ENCODE measurements around the gene ELOVL1.

Gene ELOVL1

DNA sequence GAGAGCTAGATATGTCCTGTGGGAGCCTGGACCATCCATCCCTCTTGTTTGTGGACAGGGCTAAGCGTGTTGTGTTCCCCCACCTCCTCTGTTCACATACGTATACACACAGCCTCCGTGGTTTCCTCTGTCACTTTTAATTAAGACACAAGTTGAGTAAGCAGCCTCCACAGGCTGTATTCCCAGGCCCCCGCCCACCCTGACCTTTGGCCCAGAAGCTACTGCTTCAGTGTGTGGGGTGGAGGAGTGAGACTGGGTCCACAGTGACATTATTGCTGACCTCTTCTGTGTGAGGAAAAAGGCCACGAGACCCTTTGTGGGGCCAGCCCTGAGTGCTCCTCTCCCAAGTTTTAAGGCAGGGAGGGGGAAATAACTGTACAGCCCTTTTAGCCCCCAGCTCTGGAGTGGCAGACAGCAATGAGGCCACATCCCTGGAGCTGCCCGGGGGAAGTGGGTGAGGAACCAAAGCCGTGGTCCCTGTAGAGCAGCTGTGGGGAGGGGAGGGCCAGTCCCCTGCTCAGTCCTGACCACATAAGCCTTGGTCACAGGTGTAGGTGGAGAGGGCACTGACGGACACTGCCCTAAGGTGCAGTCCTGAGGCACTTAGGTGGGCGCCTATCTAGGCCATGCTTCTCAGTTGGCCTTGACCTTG, 4.4 kb downstream of the ELOVL1 start:
- Histone ChIP-seq H3K36me3 (ENCODE audit: insufficient read depth, low read length) (peaks cover 73% of the 10 kb centered on the region), H3K4me3 (ENCODE audit: low read depth in 1 of 2, low read length in 2 of 2) (no peak overlapping the region)

DNA sequence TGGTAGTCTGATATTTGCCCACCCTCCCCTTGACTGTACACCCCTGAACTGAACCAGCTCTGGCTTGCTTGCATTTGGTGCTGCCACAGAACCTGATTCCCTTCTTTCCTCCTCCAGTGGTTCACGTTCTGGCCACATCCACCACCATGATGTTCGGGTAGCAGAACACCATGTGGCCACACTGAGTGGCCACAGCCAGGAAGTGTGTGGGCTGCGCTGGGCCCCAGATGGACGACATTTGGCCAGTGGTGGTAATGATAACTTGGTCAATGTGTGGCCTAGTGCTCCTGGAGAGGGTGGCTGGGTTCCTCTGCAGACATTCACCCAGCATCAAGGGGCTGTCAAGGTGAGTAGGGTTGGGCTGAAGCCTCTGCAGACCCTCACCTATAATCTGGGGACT, 7.2 kb downstream of the ELOVL1 start:
- no peak for ATAC-seq (ENCODE audit: insufficient read depth, low read depth)
- H3K4me3 ChIP-seq (ENCODE audit: low read depth in 1 of 2, low read length in 2 of 2): peak overlapping the region in 1 of 2 experiments; percentile 85; a peak in 3 of 4 replicates
- peaks cover 67% of the 10 kb centered on the region for H3K36me3 ChIP-seq (ENCODE audit: insufficient read depth, low read length)

More for the DNA sequence above, 4.4 kb downstream of the ELOVL1 start:
- Histone ChIP-seq H3K9me3 (ENCODE audit: insufficient read depth, low read length, severe bottlenecking) (no peaks in the 10 kb centered on the region), H3K4me2 (ENCODE audit: insufficient read depth, low read length) (no peak overlapping the region), H2AFZ (ENCODE audit: low read depth, low read length) (no peak overlapping the region), H3K9ac (ENCODE audit: low read depth, low read length) (no peak overlapping the region), H3K79me2 (ENCODE audit: insufficient read depth, low read length) (peaks cover 64% of the 10 kb centered on the region), H3K27ac (ENCODE audit: low read length) (no peak overlapping the region; the same call in 1 of the 2 replicates), H3K27me3 (ENCODE audit: insufficient read depth, low read length, poor library complexity) (no peaks in the 10 kb centered on the region), H3K4me1 (ENCODE audit: insufficient read depth, low read length) (peaks cover 50% of the 10 kb centered on the region), H4K20me1 (ENCODE audit: insufficient read depth, low read length) (peaks cover 24% of the 10 kb centered on the region)
- ATAC-seq (ENCODE audit: insufficient read depth, low read depth): no peak
- TF ChIP-seq EZH2 (IDR thresholded peaks at IDR 0.05; ENCODE audit: borderline replicate concordance, low read depth, low read length, severe bottlenecking): no peak
- TF ChIP-seq, protein P1, sequence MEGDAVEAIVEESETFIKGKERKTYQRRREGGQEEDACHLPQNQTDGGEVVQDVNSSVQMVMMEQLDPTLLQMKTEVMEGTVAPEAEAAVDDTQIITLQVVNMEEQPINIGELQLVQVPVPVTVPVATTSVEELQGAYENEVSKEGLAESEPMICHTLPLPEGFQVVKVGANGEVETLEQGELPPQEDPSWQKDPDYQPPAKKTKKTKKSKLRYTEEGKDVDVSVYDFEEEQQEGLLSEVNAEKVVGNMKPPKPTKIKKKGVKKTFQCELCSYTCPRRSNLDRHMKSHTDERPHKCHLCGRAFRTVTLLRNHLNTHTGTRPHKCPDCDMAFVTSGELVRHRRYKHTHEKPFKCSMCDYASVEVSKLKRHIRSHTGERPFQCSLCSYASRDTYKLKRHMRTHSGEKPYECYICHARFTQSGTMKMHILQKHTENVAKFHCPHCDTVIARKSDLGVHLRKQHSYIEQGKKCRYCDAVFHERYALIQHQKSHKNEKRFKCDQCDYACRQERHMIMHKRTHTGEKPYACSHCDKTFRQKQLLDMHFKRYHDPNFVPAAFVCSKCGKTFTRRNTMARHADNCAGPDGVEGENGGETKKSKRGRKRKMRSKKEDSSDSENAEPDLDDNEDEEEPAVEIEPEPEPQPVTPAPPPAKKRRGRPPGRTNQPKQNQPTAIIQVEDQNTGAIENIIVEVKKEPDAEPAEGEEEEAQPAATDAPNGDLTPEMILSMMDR (IDR thresholded peaks at IDR 0.05; ENCODE audit: borderline replicate concordance, extremely low read depth, low read length, poor library complexity, severe bottlenecking): no peak
- DNase-seq: no peak

DNA sequence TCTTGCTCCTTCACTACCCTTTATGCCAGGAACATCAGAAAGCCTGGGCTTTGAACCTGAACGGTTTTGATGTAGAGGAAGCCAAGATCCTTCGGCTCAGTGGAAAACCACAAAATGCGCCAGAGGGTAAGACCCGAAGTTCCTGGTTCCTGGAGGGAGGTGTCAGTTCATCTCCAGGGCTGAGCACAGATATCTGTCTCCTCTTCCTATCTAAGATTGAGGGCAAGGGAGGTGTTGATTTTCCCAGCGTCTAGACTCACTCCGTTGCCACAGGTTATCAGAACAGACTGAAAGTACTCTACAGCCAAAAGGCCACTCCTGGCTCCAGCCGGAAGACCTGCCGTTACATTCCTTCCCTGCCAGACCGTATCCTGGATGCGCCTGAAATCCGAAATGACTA, 8.1 kb downstream of the ELOVL1 start:
- Histone ChIP-seq H3K79me2 (ENCODE audit: insufficient read depth, low read length) (peaks cover 41% of the 10 kb centered on the region), H3K27me3 (ENCODE audit: insufficient read depth, low read length, poor library complexity) (no peaks in the 10 kb centered on the region), H4K20me1 (ENCODE audit: insufficient read depth, low read length) (peaks cover 20% of the 10 kb centered on the region), H2AFZ (ENCODE audit: low read depth, low read length) (no peak overlapping the region), H3K36me3 (ENCODE audit: insufficient read depth, low read length) (peaks cover 58% of the 10 kb centered on the region), H3K4me3 (ENCODE audit: low read depth in 1 of 2, low read length in 2 of 2) (peak overlapping the region; percentile 68 to 85), H3K9ac (ENCODE audit: low read depth, low read length) (peak overlapping the region; percentile 86), H3K4me1 (ENCODE audit: insufficient read depth, low read length) (peaks cover 36% of the 10 kb centered on the region), H3K4me2 (ENCODE audit: insufficient read depth, low read length) (peak overlapping the region; percentile 89), H3K27ac (ENCODE audit: low read length) (peak overlapping the region; percentile 97), H3K9me3 (ENCODE audit: insufficient read depth, low read length, severe bottlenecking) (no peaks in the 10 kb centered on the region)
- ATAC-seq (ENCODE audit: insufficient read depth, low read depth) (no peak), DNase-seq (no peak)
- TF ChIP-seq, protein P1 (IDR thresholded peaks at IDR 0.05; ENCODE audit: borderline replicate concordance, extremely low read depth, low read length, poor library complexity, severe bottlenecking): no peak
- TF ChIP-seq EZH2 (IDR thresholded peaks at IDR 0.05; ENCODE audit: borderline replicate concordance, low read depth, low read length, severe bottlenecking): no peak

More for the DNA sequence above, 7.2 kb downstream of the ELOVL1 start:
- no peaks in the 10 kb centered on the region for H3K9me3 ChIP-seq (ENCODE audit: insufficient read depth, low read length, severe bottlenecking)
- no peak overlapping the region for H2AFZ ChIP-seq (ENCODE audit: low read depth, low read length)
- H3K27me3 ChIP-seq (ENCODE audit: insufficient read depth, low read length, poor library complexity): no peaks in the 10 kb centered on the region
- H3K27ac ChIP-seq (ENCODE audit: low read length): peak overlapping the region; percentile 97; the same call in 1 of the 2 replicates
- H3K9ac ChIP-seq (ENCODE audit: low read depth, low read length): peak overlapping the region; percentile 86; the same call in 1 of the 2 replicates
- H3K79me2 ChIP-seq (ENCODE audit: insufficient read depth, low read length): peaks cover 44% of the 10 kb centered on the region
- H3K4me1 ChIP-seq (ENCODE audit: insufficient read depth, low read length): peaks cover 40% of the 10 kb centered on the region
- TF ChIP-seq, protein P1 (IDR thresholded peaks at IDR 0.05; ENCODE audit: borderline replicate concordance, extremely low read depth, low read length, poor library complexity, severe bottlenecking): no peak
- no peak for TF ChIP-seq EZH2 (IDR thresholded peaks at IDR 0.05; ENCODE audit: borderline replicate concordance, low read depth, low read length, severe bottlenecking)
- peak overlapping the region; percentile 89 for H3K4me2 ChIP-seq (ENCODE audit: insufficient read depth, low read length)
- H4K20me1 ChIP-seq (ENCODE audit: insufficient read depth, low read length): peaks cover 20% of the 10 kb centered on the region
- DNase-seq: no peak
